Natural killer cell (primary cell): ENCODE data around the gene STK32A. TPM values are rescaled to one million over a fixed set of nuclear protein-coding genes. Genes with fewer than 3 reads are reported as not detected.

Source experiments
- ATAC-seq, 3 donors: fragments of 150-1000 bp in 2 of 3; fragments of 200-7000 bp in 1 of 3; cut with Tn5 transposase; 1 replicate in 1 of 3; 2 replicates in 2 of 3; pipeline ENCODE4 v1.10.0; 2021; ENCODE audit warnings: mild to moderate bottlenecking in 2 of 3, moderate library complexity in 2 of 3
- DNase-seq, 2 donors: peaks; one replicate each; pipeline versions ENCODE4 v3.0.0 to v3.0.0-alpha.2; 2013 to 2021; ENCODE audit warnings: mixed read lengths in 1 of 2
- H3K27ac ChIP-seq: one replicate; pipeline ENCODE4 v1.5.1; 2013; ENCODE audit warnings: mild to moderate bottlenecking, low read length
- H3K27me3 ChIP-seq: one replicate; pipeline ENCODE4 v1.6.1; 2013; ENCODE audit warnings: low read length; ENCODE audit not compliant: control insufficient read depth, insufficient read depth
- H3K36me3 ChIP-seq: one replicate; pipeline ENCODE4 v1.6.1; 2013; ENCODE audit warnings: low read length; ENCODE audit not compliant: control insufficient read depth, insufficient read depth
- H3K4me1 ChIP-seq: one replicate; pipeline ENCODE4 v1.6.1; 2013; ENCODE audit warnings: low read length; ENCODE audit not compliant: control insufficient read depth, insufficient read depth
- H3K4me3 ChIP-seq: one replicate; pipeline ENCODE4 v1.5.1; 2013; ENCODE audit warnings: low read length
- H3K9me3 ChIP-seq: one replicate; pipeline ENCODE4 v1.6.1; 2013; ENCODE audit warnings: low read length; ENCODE audit not compliant: control insufficient read depth, insufficient read depth
- H3K27ac Mint-ChIP-seq, 2 donors: one replicate each; pipeline ENCODE4 v1.8.0; 2022; ENCODE audit warnings: mild to moderate bottlenecking in 2 of 2, mixed read lengths in 2 of 2, moderate library complexity in 1 of 2
- H3K27me3 Mint-ChIP-seq, 2 donors: one replicate each; pipeline ENCODE4 v1.8.0; 2022; ENCODE audit warnings: low read depth in 2 of 2, mixed read lengths in 2 of 2
- H3K36me3 Mint-ChIP-seq: one replicate; pipeline ENCODE4 v1.8.0; 2022; ENCODE audit warnings: mixed read lengths
- H3K4me1 Mint-ChIP-seq, 2 donors: one replicate each; pipeline ENCODE4 v1.8.0; 2022; ENCODE audit warnings: mixed read lengths in 2 of 2
- H3K4me3 Mint-ChIP-seq: one replicate; pipeline ENCODE4 v1.8.0; 2022; ENCODE audit warnings: mild to moderate bottlenecking, moderate library complexity, mixed read lengths
- H3K9me3 Mint-ChIP-seq, 2 donors: one replicate each; pipeline ENCODE4 v1.8.0; 2022; ENCODE audit warnings: mixed read lengths in 2 of 2
- WGBS: methylation state at CpG from one replicate; pipeline ENCODE4 v1.1.7; 2013; ENCODE audit warnings: missing lambda C conversion rate; ENCODE audit not compliant: insufficient coverage; 5-methylcytosine and 5-hydroxymethylcytosine counted together
- intact Hi-C: fragments of 100-400 bp; cut with micrococcal nuclease; formaldehyde crosslinking; loops from one replicate; pipeline ENCODE4 v1.14.2; 2022
- total RNA-seq, 4 donors: library from RNA; stranded (reverse); fragments of 120-200 nt in 1 of 4; gene quantifications; one replicate each; pipeline versions ENCODE4 v1.2.3 to v1.2.4, GENCODE V29; 2013 to 2022
- TF ChIP-seq, protein P1 (sequence below): fragments of 200-600 bp; IDR thresholded peaks from one replicate; pipeline ENCODE4 v1.8.0; 2022; ENCODE audit warnings: antibody characterized with exemption

The STK32A gene
- total RNA-seq, 3 donors from 2014 or later (not counting 1 experiment from before 2014, with no cell fraction given): not detected

DNA sequence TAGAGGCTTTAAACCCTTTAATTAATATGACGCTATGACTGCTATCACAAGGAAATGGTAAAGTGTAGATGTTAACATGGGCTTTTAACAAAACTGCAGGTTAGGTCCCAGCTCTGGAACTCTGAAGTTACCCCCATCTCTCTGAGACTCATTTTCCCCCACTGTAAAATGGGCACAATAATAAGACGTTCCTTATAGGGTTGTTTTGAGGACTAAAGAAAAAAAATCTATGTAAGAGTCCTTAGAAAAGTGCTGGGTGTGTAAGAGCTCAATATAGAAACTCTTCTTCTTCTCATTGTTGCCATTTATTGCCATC is 45.8 kb upstream of the STK32A start:
- H3K27ac Mint-ChIP-seq: no peak overlapping the region
- peaks cover 6 to 8% of the 10 kb centered on the region in 2 donors for H3K4me1 Mint-ChIP-seq
- H3K27me3 Mint-ChIP-seq: peaks cover 6 to 37% of the 10 kb centered on the region in 2 donors
- ATAC-seq: no peak
- TF ChIP-seq, protein P1, sequence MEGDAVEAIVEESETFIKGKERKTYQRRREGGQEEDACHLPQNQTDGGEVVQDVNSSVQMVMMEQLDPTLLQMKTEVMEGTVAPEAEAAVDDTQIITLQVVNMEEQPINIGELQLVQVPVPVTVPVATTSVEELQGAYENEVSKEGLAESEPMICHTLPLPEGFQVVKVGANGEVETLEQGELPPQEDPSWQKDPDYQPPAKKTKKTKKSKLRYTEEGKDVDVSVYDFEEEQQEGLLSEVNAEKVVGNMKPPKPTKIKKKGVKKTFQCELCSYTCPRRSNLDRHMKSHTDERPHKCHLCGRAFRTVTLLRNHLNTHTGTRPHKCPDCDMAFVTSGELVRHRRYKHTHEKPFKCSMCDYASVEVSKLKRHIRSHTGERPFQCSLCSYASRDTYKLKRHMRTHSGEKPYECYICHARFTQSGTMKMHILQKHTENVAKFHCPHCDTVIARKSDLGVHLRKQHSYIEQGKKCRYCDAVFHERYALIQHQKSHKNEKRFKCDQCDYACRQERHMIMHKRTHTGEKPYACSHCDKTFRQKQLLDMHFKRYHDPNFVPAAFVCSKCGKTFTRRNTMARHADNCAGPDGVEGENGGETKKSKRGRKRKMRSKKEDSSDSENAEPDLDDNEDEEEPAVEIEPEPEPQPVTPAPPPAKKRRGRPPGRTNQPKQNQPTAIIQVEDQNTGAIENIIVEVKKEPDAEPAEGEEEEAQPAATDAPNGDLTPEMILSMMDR: peak; percentile 39
- H3K4me3 Mint-ChIP-seq: no peak overlapping the region
- H3K9me3 Mint-ChIP-seq: no peaks in the 10 kb centered on the region
- Histone ChIP-seq H3K27ac (no peak overlapping the region), H3K4me3 (no peak overlapping the region), H3K9me3 (no peaks in the 10 kb centered on the region), H3K36me3 (no peaks in the 10 kb centered on the region), H3K4me1 (peaks cover 3% of the 10 kb centered on the region), H3K27me3 (no peaks in the 10 kb centered on the region)
- H3K36me3 Mint-ChIP-seq: no peaks in the 10 kb centered on the region
- WGBS: no CpG with 5 or more reads among the region's 2 CpGs
- intact Hi-C loops: loop anchor here (1.0 to 5.0 kb wide), 3 partner anchors 222 to 762 kb away; no protein-coding TSS in a partner anchor
- no peak for DNase-seq

- intact Hi-C loops: no loop called here
- Mint-ChIP-seq H3K4me1 (peaks cover 6 to 8% of the 10 kb centered on the region in 2 donors), H3K9me3 (no peaks in the 10 kb centered on the region), H3K27me3 (peaks cover 6 to 48% of the 10 kb centered on the region in 2 donors), H3K4me3 (no peak overlapping the region), H3K27ac (no peak overlapping the region), H3K36me3 (no peaks in the 10 kb centered on the region)
- H3K9me3 ChIP-seq: no peaks in the 10 kb centered on the region
- WGBS: 81% methylated on average over 1 of the region's 1 CpG
- no peak overlapping the region for H3K4me3 ChIP-seq
- H3K27me3 ChIP-seq: no peaks in the 10 kb centered on the region
- H3K36me3 ChIP-seq: no peaks in the 10 kb centered on the region
- TF ChIP-seq, protein P1: no peak
- ATAC-seq: no peak
- peaks cover 3% of the 10 kb centered on the region for H3K4me1 ChIP-seq
- H3K27ac ChIP-seq: no peak overlapping the region
- DNase-seq: no peak
These were observed 44.5 kb upstream of the STK32A start for GRCh38 chr5:147190331-147190730.

DNA sequence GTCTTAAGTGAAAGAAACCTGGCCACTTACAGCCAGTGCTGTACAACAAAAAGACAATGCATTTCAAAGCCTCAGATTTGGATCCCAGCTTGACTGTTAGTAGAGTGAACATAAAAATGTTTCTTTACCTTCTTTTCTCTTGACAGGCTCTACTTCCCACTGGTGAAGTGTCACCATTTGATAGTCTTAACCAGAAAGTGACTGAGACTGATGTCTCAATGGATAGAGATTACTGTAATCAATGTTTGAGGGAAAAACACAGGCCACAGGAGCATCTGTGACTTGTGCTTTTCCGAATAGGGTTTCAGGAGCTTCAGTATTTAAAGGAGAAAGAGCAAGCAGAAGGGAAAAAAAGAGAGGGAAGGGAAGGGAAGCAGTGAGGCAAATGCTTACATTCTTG is 41.7 kb upstream of the STK32A start:
- Histone ChIP-seq H3K9me3 (no peaks in the 10 kb centered on the region), H3K36me3 (no peaks in the 10 kb centered on the region), H3K4me1 (peaks cover 3% of the 10 kb centered on the region), H3K27ac (no peak overlapping the region), H3K27me3 (no peaks in the 10 kb centered on the region), H3K4me3 (no peak overlapping the region)
- intact Hi-C loops: no loop called here
- no peak for ATAC-seq
- Mint-ChIP-seq H3K4me1 (peaks cover 6 to 8% of the 10 kb centered on the region in 2 donors), H3K27me3 (peaks cover 2 to 59% of the 10 kb centered on the region in 2 donors), H3K4me3 (no peak overlapping the region), H3K9me3 (no peaks in the 10 kb centered on the region), H3K27ac (no peak overlapping the region), H3K36me3 (no peaks in the 10 kb centered on the region)
- DNase-seq: no peak
- TF ChIP-seq, protein P1: no peak
- WGBS: 59% methylated on average over 1 of the region's 1 CpG

DNA sequence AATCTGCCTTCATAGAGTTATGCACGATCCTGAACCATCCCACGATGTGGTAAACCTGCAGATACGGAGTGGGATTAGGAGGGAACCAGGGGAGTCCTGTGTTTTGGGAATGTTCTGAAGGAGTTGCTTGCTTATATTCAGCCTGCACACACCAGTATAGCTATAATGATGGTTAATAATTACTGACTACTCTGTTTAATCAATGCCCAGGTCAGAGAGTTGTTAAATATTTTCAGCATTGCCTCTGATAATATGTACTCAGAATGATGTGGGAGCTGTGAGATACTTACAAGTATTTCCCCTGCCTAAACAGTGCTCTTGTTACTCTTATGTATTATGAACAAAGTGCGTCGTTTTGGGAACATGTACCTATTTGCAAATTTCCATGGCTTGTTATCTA is 34.8 kb upstream of the STK32A start:
- 77% methylated on average over 4 of the region's 5 CpGs for WGBS
- H3K9me3 Mint-ChIP-seq: no peaks in the 10 kb centered on the region
- Histone ChIP-seq H3K27ac (no peak overlapping the region), H3K27me3 (peaks cover 2% of the 10 kb centered on the region), H3K9me3 (no peaks in the 10 kb centered on the region), H3K4me3 (no peak overlapping the region), H3K36me3 (no peaks in the 10 kb centered on the region), H3K4me1 (no peaks in the 10 kb centered on the region)
- H3K27ac Mint-ChIP-seq: no peak overlapping the region
- H3K4me3 Mint-ChIP-seq: no peak overlapping the region
- intact Hi-C loops: no loop called here
- H3K4me1 Mint-ChIP-seq: no peaks in the 10 kb centered on the region
- H3K27me3 Mint-ChIP-seq: peaks cover 8 to 42% of the 10 kb centered on the region in 2 donors
- DNase-seq: no peak
- ATAC-seq: no peak
- no peaks in the 10 kb centered on the region for H3K36me3 Mint-ChIP-seq
- TF ChIP-seq, protein P1: no peak
